A673 (cell line): ENCODE measurements around the gene DGKK. TPM values are rescaled to one million over a fixed set of nuclear protein-coding genes. Genes with fewer than 3 reads are reported as not detected.

Experiments
- BruUV-seq: library from RNA; stranded (reverse); fragments of 400-500 nt; replicated peaks from 2 replicates; lab custom pipeline; 2021; lab: Mats Ljungman, UMichigan
- CTCF ChIA-PET: fragments of 300-600 bp; sonication (Branson Sonifier 250); formaldehyde crosslinking; loops from one replicate; lab custom pipeline; 2022; ENCODE audit warnings: antibody characterized with exemption; lab: Charles Lee
- POLR2A ChIA-PET: fragments of 300-600 bp; sonication (Branson Sonifier 250); formaldehyde crosslinking; loops from one replicate; lab custom pipeline; 2022; ENCODE audit warnings: antibody characterized with exemption; ENCODE audit not compliant: low non-redundant PET; lab: Charles Lee
- DNase-seq: peaks from one replicate; pipeline ENCODE4 v3.0.0-alpha.2; 2015; ENCODE audit warnings: low spot score
- H3K27ac ChIP-seq: fragments of 200-600 bp; sonication (generic); 2 replicates; pipeline ENCODE4 v1.5.1; 2016; ENCODE audit warnings: mixed run types, low read depth, mild to moderate bottlenecking, mixed read lengths, antibody characterized with exemption, low read length; ENCODE audit not compliant: poor library complexity, severe bottlenecking
- H3K27me3 ChIP-seq: fragments of 200-600 bp; sonication (generic); replicated peaks from 2 replicates; pipeline ENCODE4 v1.6.1; 2017; ENCODE audit warnings: mixed run types, low read depth, mild to moderate bottlenecking, mixed read lengths, antibody characterized with exemption, low read length; ENCODE audit not compliant: insufficient read depth, poor library complexity
- H3K36me3 ChIP-seq: fragments of 200-600 bp; sonication (generic); 2 replicates; pipeline ENCODE4 v1.6.1; 2016; ENCODE audit warnings: mixed run types, mild to moderate bottlenecking, mixed read lengths, antibody characterized with exemption, low read length; ENCODE audit not compliant: insufficient read depth, poor library complexity, severe bottlenecking
- H3K4me1 ChIP-seq: fragments of 200-600 bp; sonication (generic); 2 replicates; pipeline ENCODE4 v1.6.1; 2017; ENCODE audit warnings: mixed run types, mild to moderate bottlenecking, mixed read lengths, antibody characterized with exemption, low read length; ENCODE audit not compliant: insufficient read depth, poor library complexity, severe bottlenecking
- H3K4me3 ChIP-seq: fragments of 200-600 bp; sonication (generic); 2 replicates; pipeline ENCODE4 v1.5.1; 2016; ENCODE audit warnings: low read depth, mixed run types, mild to moderate bottlenecking, mixed read lengths, low read length; ENCODE audit not compliant: poor library complexity, severe bottlenecking
- H3K9me3 ChIP-seq: fragments of 200-600 bp; sonication (generic); 2 replicates; pipeline ENCODE4 v1.6.1; 2016; ENCODE audit warnings: mixed run types, low read depth, mild to moderate bottlenecking, mixed read lengths, antibody characterized with exemption, low read length; ENCODE audit not compliant: poor library complexity, severe bottlenecking
- EZH2 ChIP-seq: fragments of 200-600 bp; sonication (generic); IDR thresholded peaks from 2 replicates; pipeline ENCODE4 v1.6.1; 2017; ENCODE audit warnings: borderline replicate concordance, low read depth, mild to moderate bottlenecking, mixed read lengths, antibody characterized with exemption, low read length; ENCODE audit not compliant: poor library complexity, severe bottlenecking
- intact Hi-C: fragments of 100-400 bp; cut with micrococcal nuclease; formaldehyde crosslinking; loops from one replicate; pipeline ENCODE4 v1.10.0; 2022; ENCODE audit not compliant: unreplicated experiment
- total RNA-seq: library from RNA; stranded (reverse); gene quantifications from 2 replicates; pipeline ENCODE4 v1.2.3, GENCODE V29; 2021
- TF ChIP-seq, protein P1 (sequence below): fragments of 300-800, 200-600 bp; sonication (generic); conservative IDR thresholded peaks from 2 replicates; pipeline ENCODE4 v1.5.1; 2017; ENCODE audit warnings: low read depth, mild to moderate bottlenecking, antibody characterized with exemption, low read length, moderate library complexity, mixed read lengths

The DGKK gene
- total RNA-seq, 1 experiment from 2014 or later: 10.8 TPM

DNA sequence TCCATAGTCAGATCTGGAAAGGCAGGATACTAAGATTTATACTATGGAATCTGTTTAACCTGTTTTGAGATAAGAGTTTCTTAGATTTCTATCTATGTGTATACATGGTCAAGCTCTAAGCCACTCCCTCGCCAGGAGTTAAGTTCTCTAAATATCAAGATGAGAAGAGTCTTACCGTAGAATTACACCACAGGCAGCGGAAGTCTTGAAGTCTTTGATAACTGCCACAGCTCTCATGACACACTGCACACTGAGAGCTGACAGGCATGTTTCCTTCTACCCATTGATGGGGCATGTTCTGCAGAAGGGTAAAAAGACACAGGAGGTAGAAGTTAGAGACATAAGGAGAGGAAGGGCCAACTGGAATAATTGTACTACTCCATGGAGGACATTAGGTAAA is 67.7 kb downstream of the DGKK start:
- no TSS peak for BruUV-seq
- H3K27me3 ChIP-seq: no peaks in the 10 kb centered on the region
- intact Hi-C loops: no loop called here

DNA sequence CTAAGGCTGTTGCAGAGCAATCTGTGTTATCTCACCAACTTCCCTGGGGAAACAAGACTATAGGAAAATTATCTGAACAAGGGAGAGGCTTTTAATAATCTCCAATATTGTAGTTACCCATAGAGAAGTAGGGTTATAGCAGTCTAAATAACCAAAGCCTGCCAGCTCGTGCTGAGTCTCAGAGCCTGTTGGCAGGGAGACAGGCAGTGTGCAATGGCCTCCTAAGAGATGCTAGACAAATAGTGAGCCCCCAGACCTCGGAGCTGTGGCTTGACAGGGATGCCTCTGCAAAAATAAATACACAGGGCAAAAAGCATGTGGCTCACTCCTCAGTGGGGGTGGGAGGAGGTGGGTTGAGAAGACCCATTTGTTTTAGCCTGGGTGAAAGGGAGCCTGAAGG is 76.7 kb downstream of the DGKK start:
- BruUV-seq: no TSS peak
- POLR2A ChIA-PET: no interaction called here
- CTCF ChIA-PET: no interaction called here
- H3K27ac ChIP-seq: no peak overlapping the region
- H3K9me3 ChIP-seq: no peaks in the 10 kb centered on the region
- TF ChIP-seq, protein P1, sequence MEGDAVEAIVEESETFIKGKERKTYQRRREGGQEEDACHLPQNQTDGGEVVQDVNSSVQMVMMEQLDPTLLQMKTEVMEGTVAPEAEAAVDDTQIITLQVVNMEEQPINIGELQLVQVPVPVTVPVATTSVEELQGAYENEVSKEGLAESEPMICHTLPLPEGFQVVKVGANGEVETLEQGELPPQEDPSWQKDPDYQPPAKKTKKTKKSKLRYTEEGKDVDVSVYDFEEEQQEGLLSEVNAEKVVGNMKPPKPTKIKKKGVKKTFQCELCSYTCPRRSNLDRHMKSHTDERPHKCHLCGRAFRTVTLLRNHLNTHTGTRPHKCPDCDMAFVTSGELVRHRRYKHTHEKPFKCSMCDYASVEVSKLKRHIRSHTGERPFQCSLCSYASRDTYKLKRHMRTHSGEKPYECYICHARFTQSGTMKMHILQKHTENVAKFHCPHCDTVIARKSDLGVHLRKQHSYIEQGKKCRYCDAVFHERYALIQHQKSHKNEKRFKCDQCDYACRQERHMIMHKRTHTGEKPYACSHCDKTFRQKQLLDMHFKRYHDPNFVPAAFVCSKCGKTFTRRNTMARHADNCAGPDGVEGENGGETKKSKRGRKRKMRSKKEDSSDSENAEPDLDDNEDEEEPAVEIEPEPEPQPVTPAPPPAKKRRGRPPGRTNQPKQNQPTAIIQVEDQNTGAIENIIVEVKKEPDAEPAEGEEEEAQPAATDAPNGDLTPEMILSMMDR: no peak
- TF ChIP-seq EZH2: no peak
- H3K4me1 ChIP-seq: no peaks in the 10 kb centered on the region
- intact Hi-C loops: no loop called here
- H3K36me3 ChIP-seq: no peaks in the 10 kb centered on the region
- DNase-seq: no peak
- H3K27me3 ChIP-seq: no peaks in the 10 kb centered on the region
- H3K4me3 ChIP-seq: no peak overlapping the region

More for the DNA sequence above, 67.7 kb downstream of the DGKK start:
- no peak overlapping the region for H3K4me3 ChIP-seq
- DNase-seq: no peak
- no peak overlapping the region for H3K27ac ChIP-seq
- POLR2A ChIA-PET: no interaction called here
- no peak for TF ChIP-seq EZH2
- TF ChIP-seq, protein P1: no peak
- no peaks in the 10 kb centered on the region for H3K4me1 ChIP-seq
- H3K36me3 ChIP-seq: no peaks in the 10 kb centered on the region
- H3K9me3 ChIP-seq: no peaks in the 10 kb centered on the region
- CTCF ChIA-PET: no interaction called here

DNA sequence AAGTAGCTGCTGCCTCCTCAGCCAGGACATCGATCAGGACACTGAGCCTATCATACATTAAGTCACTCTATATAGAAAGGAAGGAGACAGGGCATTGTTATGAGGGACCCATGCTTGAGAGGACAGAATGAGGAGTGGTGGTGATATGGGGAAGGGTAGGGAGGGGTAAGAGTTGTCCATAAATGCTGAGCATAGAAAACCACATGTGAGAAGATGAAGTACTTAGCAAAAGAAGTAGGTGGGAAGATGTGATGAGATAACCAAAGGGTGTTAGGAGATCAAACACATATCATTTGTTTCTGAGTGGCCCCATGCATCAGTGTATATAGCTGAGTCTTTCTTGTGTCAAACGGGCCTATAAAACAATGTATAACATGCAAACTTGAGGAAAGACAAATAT is 84.1 kb downstream of the DGKK start:
- DNase-seq: no peak
- Histone ChIP-seq H3K27ac (no peak overlapping the region), H3K27me3 (no peaks in the 10 kb centered on the region), H3K4me3 (no peak overlapping the region), H3K36me3 (no peaks in the 10 kb centered on the region), H3K9me3 (no peaks in the 10 kb centered on the region), H3K4me1 (no peaks in the 10 kb centered on the region)
- intact Hi-C loops: no loop called here
- ChIA-PET POLR2A (no interaction called here), CTCF (no interaction called here)
- no TSS peak for BruUV-seq
- TF ChIP-seq, protein P1: no peak
- TF ChIP-seq EZH2: no peak
